GM11168 (cell line): ENCODE measurements around the gene PCNX3.
"Not testable (repeated sequence)": the region's sequence is repeated elsewhere in the genome, so short reads cannot be mapped to it uniquely, and the experiment has no call there.

ENCODE experiments used
- in situ Hi-C: fragments of 300-500 bp; cut with MboI; formaldehyde crosslinking; loops from one replicate; pipeline ENCODE4 v1.12.0; 2022; ENCODE audit warnings: low sequenced_read_pairs; ENCODE audit not compliant: unreplicated experiment

The PCNX3 gene

GRCh38 chr11:65637032-65637557 is 21.5 kb downstream of the PCNX3 start:
- in situ Hi-C loops = no loop called here

GRCh38 chr11:65637794-65638419 is 22.3 kb downstream of the PCNX3 start, which contains the start of gene SIPA1:
SIPA1 (plus strand) TSS chr11:65638101; CDS start chr11:65640922, 2,821 bp downstream.
- in situ Hi-C loops = no loop called here

GRCh38 chr11:65639228-65639597 is 23.6 kb downstream of the PCNX3 start:
- in situ Hi-C loops = not testable (repeated sequence)

- in situ Hi-C loops = no loop called here
These were observed 24.3 kb downstream of the PCNX3 start for GRCh38 chr11:65639623-65640482.

- in situ Hi-C loops = no loop called here
These were observed 25.1 kb downstream of the PCNX3 start for GRCh38 chr11:65640483-65641296.

GRCh38 chr11:65641297-65642013 is 25.9 kb downstream of the PCNX3 start:
- in situ Hi-C loops = no loop called here

- in situ Hi-C loops = no loop called here
These were observed 26.6 kb downstream of the PCNX3 start for GRCh38 chr11:65642014-65642671.

- in situ Hi-C loops = no loop called here
These were observed 28.4 kb downstream of the PCNX3 start for GRCh38 chr11:65643971-65644370.

- in situ Hi-C loops = no loop called here
These were observed 29.3 kb downstream of the PCNX3 start for GRCh38 chr11:65644837-65645236.

GRCh38 chr11:65645710-65646109 is 30.1 kb downstream of the PCNX3 start:
- in situ Hi-C loops = no loop called here

GRCh38 chr11:65646288-65646957 is 30.8 kb downstream of the PCNX3 start:
- in situ Hi-C loops = no loop called here

GRCh38 chr11:65646958-65647701 is 31.6 kb downstream of the PCNX3 start:
- in situ Hi-C loops = no loop called here

GRCh38 chr11:65648997-65649493 is 33.5 kb downstream of the PCNX3 start:
- in situ Hi-C loops = no loop called here

GRCh38 chr11:65649656-65650546 is 34.3 kb downstream of the PCNX3 start:
- in situ Hi-C loops = no loop called here

GRCh38 chr11:65650547-65651338 is 35.2 kb downstream of the PCNX3 start:
- in situ Hi-C loops = no loop called here

GRCh38 chr11:65651339-65651588 is 35.7 kb downstream of the PCNX3 start:
- in situ Hi-C loops = no loop called here
